Panc1 (cell line): ENCODE measurements around the gene SMCO3.

Experiments used
- CTCF ChIP-seq: fragments of 450-650 bp; IDR thresholded peaks from 2 replicates; pipeline ENCODE4 v1.5.1; 2017; ENCODE audit warnings: mild to moderate bottlenecking
- POLR2AphosphoS5 ChIP-seq: IDR thresholded peaks from 2 replicates; pipeline ENCODE4 v1.6.1; 2012; ENCODE audit warnings: mild to moderate bottlenecking, low read depth, low read length, moderate library complexity
- SIN3A ChIP-seq: IDR thresholded peaks from 2 replicates; pipeline ENCODE4 v1.6.1; 2012; ENCODE audit warnings: low read depth, mild to moderate bottlenecking, low read length, moderate library complexity, borderline replicate concordance; ENCODE audit not compliant: insufficient read depth
- TCF7L2 ChIP-seq: IDR thresholded peaks from 2 replicates; pipeline ENCODE4 v1.6.1; 2011; ENCODE audit warnings: mild to moderate bottlenecking, low read depth, low read length, inconsistent platforms
- TF ChIP-seq, protein P1 (sequence below), 2 experiments: IDR thresholded peaks; 2 replicates each; pipeline ENCODE4 v1.6.1; 2011 to 2012; ENCODE audit warnings: low read depth in 2 of 2, control low read depth in 1 of 2, low read length in 1 of 2, mild to moderate bottlenecking in 1 of 2, moderate library complexity in 1 of 2; ENCODE audit not compliant: insufficient read depth in 1 of 2

DNA sequence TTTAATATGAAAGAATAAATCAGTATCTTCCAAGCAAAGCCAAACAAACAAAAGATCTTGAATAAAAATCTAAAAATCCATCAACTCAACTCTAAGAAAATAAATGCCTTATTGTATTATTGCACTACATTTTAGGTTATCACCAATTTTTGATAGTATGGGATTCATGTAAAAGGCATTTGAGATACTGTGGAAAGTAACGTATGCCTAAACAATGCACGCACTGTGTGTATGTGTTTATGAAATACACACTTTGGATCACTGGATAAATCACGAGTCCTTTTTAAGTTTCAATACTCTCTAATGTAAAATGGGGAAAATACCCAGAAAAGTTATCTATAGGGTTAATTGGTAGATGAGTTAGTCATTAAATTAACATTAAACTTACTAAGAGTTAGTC lies 28.4 kb downstream of the SMCO3 start:
- TF ChIP-seq CTCF: no peak
- TF ChIP-seq, protein P1, sequence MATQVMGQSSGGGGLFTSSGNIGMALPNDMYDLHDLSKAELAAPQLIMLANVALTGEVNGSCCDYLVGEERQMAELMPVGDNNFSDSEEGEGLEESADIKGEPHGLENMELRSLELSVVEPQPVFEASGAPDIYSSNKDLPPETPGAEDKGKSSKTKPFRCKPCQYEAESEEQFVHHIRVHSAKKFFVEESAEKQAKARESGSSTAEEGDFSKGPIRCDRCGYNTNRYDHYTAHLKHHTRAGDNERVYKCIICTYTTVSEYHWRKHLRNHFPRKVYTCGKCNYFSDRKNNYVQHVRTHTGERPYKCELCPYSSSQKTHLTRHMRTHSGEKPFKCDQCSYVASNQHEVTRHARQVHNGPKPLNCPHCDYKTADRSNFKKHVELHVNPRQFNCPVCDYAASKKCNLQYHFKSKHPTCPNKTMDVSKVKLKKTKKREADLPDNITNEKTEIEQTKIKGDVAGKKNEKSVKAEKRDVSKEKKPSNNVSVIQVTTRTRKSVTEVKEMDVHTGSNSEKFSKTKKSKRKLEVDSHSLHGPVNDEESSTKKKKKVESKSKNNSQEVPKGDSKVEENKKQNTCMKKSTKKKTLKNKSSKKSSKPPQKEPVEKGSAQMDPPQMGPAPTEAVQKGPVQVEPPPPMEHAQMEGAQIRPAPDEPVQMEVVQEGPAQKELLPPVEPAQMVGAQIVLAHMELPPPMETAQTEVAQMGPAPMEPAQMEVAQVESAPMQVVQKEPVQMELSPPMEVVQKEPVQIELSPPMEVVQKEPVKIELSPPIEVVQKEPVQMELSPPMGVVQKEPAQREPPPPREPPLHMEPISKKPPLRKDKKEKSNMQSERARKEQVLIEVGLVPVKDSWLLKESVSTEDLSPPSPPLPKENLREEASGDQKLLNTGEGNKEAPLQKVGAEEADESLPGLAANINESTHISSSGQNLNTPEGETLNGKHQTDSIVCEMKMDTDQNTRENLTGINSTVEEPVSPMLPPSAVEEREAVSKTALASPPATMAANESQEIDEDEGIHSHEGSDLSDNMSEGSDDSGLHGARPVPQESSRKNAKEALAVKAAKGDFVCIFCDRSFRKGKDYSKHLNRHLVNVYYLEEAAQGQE (IDR thresholded peaks at IDR 0.05; ENCODE audit: insufficient read depth in 1 of 2, low read depth in 2 of 2, low read length in 1 of 2): no peak
- no peak for TF ChIP-seq POLR2AphosphoS5
- no peak for TF ChIP-seq TCF7L2
- no peak for TF ChIP-seq SIN3A
